ENCODE data around the gene SNAPC1. TPM values are rescaled to one million over a fixed set of nuclear protein-coding genes. Genes with fewer than 3 reads are reported as not detected.
"Not testable (repeated sequence)": the region's sequence is repeated elsewhere in the genome, so short reads cannot be mapped to it uniquely, and the experiment has no call there.

SNAPC1 gene
- total RNA-seq, 1 experiment from 2014 or later = 37.4 TPM

GRCh38 chr14:61749867-61750266 lies 12.4 kb upstream of the SNAPC1 start:
- no peak for DNase-seq (ENCODE audit: low read depth)

- no peak for DNase-seq (ENCODE audit: low read depth)
Observed at GRCh38 chr14:61750708-61751474, 11.3 kb upstream of the SNAPC1 start.

- no peak for DNase-seq (ENCODE audit: low read depth)
Observed at GRCh38 chr14:61751475-61751989, 10.7 kb upstream of the SNAPC1 start.

GRCh38 chr14:61752626-61753025 lies 9.6 kb upstream of the SNAPC1 start:
- DNase-seq (ENCODE audit: low read depth) = no peak

- DNase-seq (ENCODE audit: low read depth) = no peak
Observed at GRCh38 chr14:61753631-61754030, 8.6 kb upstream of the SNAPC1 start.

GRCh38 chr14:61754627-61755381 lies 7.4 kb upstream of the SNAPC1 start:
- DNase-seq (ENCODE audit: low read depth) = no peak

- DNase-seq (ENCODE audit: low read depth) = not testable (repeated sequence)
Observed at GRCh38 chr14:61755382-61755742, 6.9 kb upstream of the SNAPC1 start.

- no peak for DNase-seq (ENCODE audit: low read depth)
Observed at GRCh38 chr14:61756135-61756534, 6.1 kb upstream of the SNAPC1 start.

- DNase-seq (ENCODE audit: low read depth) = no peak
Observed at GRCh38 chr14:61759878-61760277, 2.3 kb upstream of the SNAPC1 start.

GRCh38 chr14:61761557-61761956 lies 663 bp upstream of the SNAPC1 start:
- DNase-seq (ENCODE audit: low read depth) = no peak

GRCh38 chr14:61764342-61765122 lies 2.3 kb downstream of the SNAPC1 start:
- DNase-seq (ENCODE audit: low read depth) = no peak

GRCh38 chr14:61765225-61765943 lies 3.2 kb downstream of the SNAPC1 start:
- peak; percentile 72 for DNase-seq (ENCODE audit: low read depth)

- no peak for DNase-seq (ENCODE audit: low read depth)
Observed at GRCh38 chr14:61766151-61766550, 3.9 kb downstream of the SNAPC1 start.

GRCh38 chr14:61768240-61768639 lies 6.0 kb downstream of the SNAPC1 start:
- DNase-seq (ENCODE audit: low read depth) = no peak

- DNase-seq (ENCODE audit: low read depth) = no peak
Observed at GRCh38 chr14:61769893-61770292, 7.7 kb downstream of the SNAPC1 start.

- DNase-seq (ENCODE audit: low read depth) = peak; percentile 46
Observed at GRCh38 chr14:61774861-61775260, 12.6 kb downstream of the SNAPC1 start.

GRCh38 chr14:61780125-61780524 lies 17.9 kb downstream of the SNAPC1 start:
- no peak for DNase-seq (ENCODE audit: low read depth)

GRCh38 chr14:61797309-61797708 lies 35.1 kb downstream of the SNAPC1 start:
- DNase-seq (ENCODE audit: low read depth) = no peak

GRCh38 chr14:61802010-61802568 lies 39.9 kb downstream of the SNAPC1 start:
- DNase-seq (ENCODE audit: low read depth) = no peak

GRCh38 chr14:61803755-61804154 lies 41.5 kb downstream of the SNAPC1 start:
- DNase-seq (ENCODE audit: low read depth) = no peak

GRCh38 chr14:61805451-61805850 lies 43.2 kb downstream of the SNAPC1 start:
- DNase-seq (ENCODE audit: low read depth) = no peak

Measured in RPMI7951 (cell line).